Thyroid gland (tissue), 4 donors: ENCODE data around the gene RPUSD4. TPM values are rescaled to one million over a fixed set of nuclear protein-coding genes. Genes with fewer than 3 reads are reported as not detected.

Source experiments
- DNase-seq, 2 donors: peaks; one replicate each; pipeline ENCODE4 v3.0.0-alpha.2; 2019
- H3K27ac ChIP-seq, 3 donors: fragments of 200-600 bp; sonication (generic); 1 replicate in 2 of 3; 2 replicates in 1 of 3; pipeline ENCODE4 v1.5.1; 2016 to 2019; ENCODE audit warnings: mild to moderate bottlenecking in 1 of 3, moderate library complexity in 1 of 3
- H3K27me3 ChIP-seq: fragments of 200-600 bp; sonication (generic); one replicate; pipeline ENCODE4 v1.5.1; 2019
- H3K36me3 ChIP-seq, 2 donors: fragments of 200-600 bp; sonication (generic); one replicate each; pipeline ENCODE4 v1.5.1; 2016 to 2019
- H3K4me1 ChIP-seq, 2 donors: fragments of 200-600 bp; sonication (generic); one replicate each; pipeline ENCODE4 v1.5.1; 2017 to 2019
- H3K4me3 ChIP-seq, 3 donors: fragments of 200-600 bp; sonication (generic); replicated peaks in 1 of 3; 1 replicate in 2 of 3; 2 replicates in 1 of 3; pipeline ENCODE4 v1.5.1; 2016; ENCODE audit warnings: mild to moderate bottlenecking in 1 of 3
- H3K9me3 ChIP-seq: fragments of 200-600 bp; sonication (generic); one replicate; pipeline ENCODE4 v1.5.1; 2017
- POLR2A ChIP-seq, 2 donors: fragments of 450-650 bp; IDR thresholded peaks; one replicate each; pipeline ENCODE4 v1.6.1; 2017; ENCODE audit warnings: antibody characterized with exemption in 2 of 2, mild to moderate bottlenecking in 2 of 2, moderate library complexity in 1 of 2
- WGBS, 2 donors: methylation state at CpG; one replicate each; pipeline ENCODE4 v1.1.5; 2017; 5-methylcytosine and 5-hydroxymethylcytosine counted together
- intact Hi-C: fragments of 100-400 bp; cut with DNase I; formaldehyde crosslinking; loops from one replicate; pipeline ENCODE4 v1.15.1; 2023
- total RNA-seq, 4 donors: library from RNA; depleted of rRNA; stranded (reverse); fragments of >200 nt; gene quantifications; one replicate each; pipeline ENCODE4 v1.2.3, GENCODE V29; 2016
- TF ChIP-seq, protein P1 (sequence below), 6 experiments: fragments of 200-600 bp in 3 of 6; fragments of 450-650 bp in 3 of 6; sonication (generic) in 3 of 6; IDR thresholded peaks; one replicate each; pipeline ENCODE4 v1.5.1; 2016 to 2019; ENCODE audit warnings: antibody characterized with exemption in 6 of 6, mild to moderate bottlenecking in 2 of 6, inconsistent platforms in 1 of 6, moderate library complexity in 1 of 6

RPUSD4 gene
- total RNA-seq, 4 donors from 2014 or later = 10.5 to 17.6 (median 14.6) TPM

- intact Hi-C loops = no loop called here
- no peaks in the 10 kb centered on the region for H3K9me3 ChIP-seq
- peaks cover 0 to 10% of the 10 kb centered on the region in 2 donors for H3K4me1 ChIP-seq
- H3K27me3 ChIP-seq = no peaks in the 10 kb centered on the region
- 52 to 53% methylated on average over 6 of the region's 6 CpGs for WGBS, 2 donors
- no peak for TF ChIP-seq POLR2A (IDR thresholded peaks at IDR 0.05)
- TF ChIP-seq, protein P1, sequence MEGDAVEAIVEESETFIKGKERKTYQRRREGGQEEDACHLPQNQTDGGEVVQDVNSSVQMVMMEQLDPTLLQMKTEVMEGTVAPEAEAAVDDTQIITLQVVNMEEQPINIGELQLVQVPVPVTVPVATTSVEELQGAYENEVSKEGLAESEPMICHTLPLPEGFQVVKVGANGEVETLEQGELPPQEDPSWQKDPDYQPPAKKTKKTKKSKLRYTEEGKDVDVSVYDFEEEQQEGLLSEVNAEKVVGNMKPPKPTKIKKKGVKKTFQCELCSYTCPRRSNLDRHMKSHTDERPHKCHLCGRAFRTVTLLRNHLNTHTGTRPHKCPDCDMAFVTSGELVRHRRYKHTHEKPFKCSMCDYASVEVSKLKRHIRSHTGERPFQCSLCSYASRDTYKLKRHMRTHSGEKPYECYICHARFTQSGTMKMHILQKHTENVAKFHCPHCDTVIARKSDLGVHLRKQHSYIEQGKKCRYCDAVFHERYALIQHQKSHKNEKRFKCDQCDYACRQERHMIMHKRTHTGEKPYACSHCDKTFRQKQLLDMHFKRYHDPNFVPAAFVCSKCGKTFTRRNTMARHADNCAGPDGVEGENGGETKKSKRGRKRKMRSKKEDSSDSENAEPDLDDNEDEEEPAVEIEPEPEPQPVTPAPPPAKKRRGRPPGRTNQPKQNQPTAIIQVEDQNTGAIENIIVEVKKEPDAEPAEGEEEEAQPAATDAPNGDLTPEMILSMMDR (IDR thresholded peaks at IDR 0.05) = no peak
- H3K4me3 ChIP-seq = no peak overlapping the region
- no peak for DNase-seq
- peaks cover 0 to 3% of the 10 kb centered on the region in 2 donors for H3K36me3 ChIP-seq
- H3K27ac ChIP-seq = no peak overlapping the region
These were observed 20.4 kb upstream of the RPUSD4 start for GRCh38 chr11:126231725-126232459.

DNA sequence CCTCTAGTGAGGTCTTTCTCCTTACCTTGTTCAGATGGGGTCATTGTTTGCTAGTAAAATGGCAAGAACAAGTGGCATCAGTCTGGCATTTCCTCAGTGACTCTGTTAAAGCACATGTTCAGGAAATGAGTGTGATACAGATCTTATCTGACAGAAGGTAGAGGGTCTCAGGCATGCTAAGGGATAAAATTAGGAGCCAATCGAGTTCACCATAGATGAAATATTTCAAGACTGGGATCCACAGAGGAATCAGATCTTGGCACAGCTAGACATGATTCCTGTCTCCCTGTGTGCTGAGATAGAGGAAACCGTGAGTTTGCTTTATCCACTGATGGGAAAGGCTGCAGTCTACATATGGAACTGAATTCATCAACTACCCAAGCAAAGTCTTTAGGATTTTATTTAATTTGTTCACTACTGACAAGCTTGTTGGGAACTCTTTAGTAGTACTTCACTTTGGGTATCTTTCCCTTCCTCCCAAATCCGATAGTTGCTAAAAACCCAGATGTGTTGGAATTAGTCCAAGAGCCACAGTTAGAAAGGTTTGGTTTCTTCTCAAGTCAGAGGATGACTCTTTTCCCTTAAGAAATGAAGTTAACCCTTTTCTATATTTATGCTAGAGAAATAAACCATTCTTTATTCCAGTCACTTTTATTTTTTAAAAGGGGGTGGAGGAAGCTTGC, 18.5 kb upstream of the RPUSD4 start:
- H3K36me3 ChIP-seq = no peaks in the 10 kb centered on the region
- TF ChIP-seq POLR2A (IDR thresholded peaks at IDR 0.05) = no peak
- TF ChIP-seq, protein P1 (IDR thresholded peaks at IDR 0.05) = no peak
- H3K4me1 ChIP-seq = peaks cover 0 to 10% of the 10 kb centered on the region in 2 donors
- no peak for DNase-seq
- no peaks in the 10 kb centered on the region for H3K27me3 ChIP-seq
- H3K27ac ChIP-seq = no peak overlapping the region
- H3K9me3 ChIP-seq = no peaks in the 10 kb centered on the region
- H3K4me3 ChIP-seq = no peak overlapping the region
- intact Hi-C loops = no loop called here
- 75 to 80% methylated on average over 3 of the region's 3 CpGs for WGBS, 2 donors

DNA sequence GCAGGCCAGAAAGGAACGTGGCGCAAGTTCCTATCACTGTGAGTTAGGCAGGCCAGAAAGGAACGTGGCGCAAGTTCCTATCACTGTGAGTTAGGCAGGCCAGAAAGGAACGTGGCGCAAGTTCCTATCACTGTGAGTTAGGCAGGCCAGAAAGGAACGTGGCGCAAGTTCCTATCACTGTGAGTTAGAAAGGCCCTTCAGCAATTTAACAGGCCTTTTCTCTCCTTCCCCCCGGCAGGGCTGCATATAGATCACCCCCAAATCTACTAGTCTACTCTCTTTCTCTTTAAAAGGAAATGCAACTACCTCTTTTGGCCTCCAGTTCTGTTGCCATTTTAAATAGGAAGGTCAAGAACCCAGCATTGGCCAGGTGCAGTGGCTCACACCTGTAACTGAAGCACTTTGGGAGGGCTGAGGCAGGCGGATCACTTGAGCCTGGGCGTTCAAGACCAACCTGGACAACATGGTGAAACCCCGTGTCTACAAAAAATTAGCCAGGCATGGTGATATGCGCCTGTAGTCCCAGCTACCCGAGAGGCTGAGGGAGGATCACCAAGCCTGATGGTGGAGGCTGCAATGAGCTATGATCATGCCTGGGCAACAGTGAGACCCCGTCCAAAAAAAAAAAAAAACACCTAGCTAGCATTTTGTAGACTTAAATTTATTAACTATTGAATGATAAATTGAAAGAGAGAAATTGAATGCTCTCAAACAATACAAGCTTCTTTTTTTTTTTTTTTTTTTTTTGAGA, 15.1 kb upstream of the RPUSD4 start:
- H3K9me3 ChIP-seq = no peaks in the 10 kb centered on the region
- no peak for DNase-seq
- WGBS, 2 donors = 96 to 97% methylated on average over 9 to 11 of the region's 15 CpGs
- H3K4me3 ChIP-seq = no peak overlapping the region
- H3K27ac ChIP-seq = no peak overlapping the region
- peaks cover 0 to 2% of the 10 kb centered on the region in 2 donors for H3K4me1 ChIP-seq
- H3K36me3 ChIP-seq = no peaks in the 10 kb centered on the region
- no peaks in the 10 kb centered on the region for H3K27me3 ChIP-seq
- no peak for TF ChIP-seq POLR2A (IDR thresholded peaks at IDR 0.05)
- TF ChIP-seq, protein P1 (IDR thresholded peaks at IDR 0.05) = no peak
- intact Hi-C loops = no loop called here

- 90 to 95% methylated on average over 2 of the region's 2 CpGs for WGBS, 2 donors
- intact Hi-C loops = no loop called here
- no peaks in the 10 kb centered on the region for H3K4me1 ChIP-seq
- no peak for DNase-seq
- H3K4me3 ChIP-seq = no peak overlapping the region
- H3K36me3 ChIP-seq = no peaks in the 10 kb centered on the region
- TF ChIP-seq, protein P1 (IDR thresholded peaks at IDR 0.05) = no peak
- no peak for TF ChIP-seq POLR2A (IDR thresholded peaks at IDR 0.05)
- no peaks in the 10 kb centered on the region for H3K27me3 ChIP-seq
- H3K27ac ChIP-seq = no peak overlapping the region
- H3K9me3 ChIP-seq = no peaks in the 10 kb centered on the region
These were observed 13.8 kb upstream of the RPUSD4 start for GRCh38 chr11:126225295-126225665.
